ENCODE results near the gene IL12RB2. TPM values are rescaled to one million over a fixed set of nuclear protein-coding genes. Genes with fewer than 3 reads are reported as not detected.
"Not testable (repeated sequence)": the region's sequence is repeated elsewhere in the genome, so short reads cannot be mapped to it uniquely, and the experiment has no call there.

The IL12RB2 gene
- polyA plus RNA-seq, 4 donors = 0.40 to 0.73 (median 0.51) TPM

DNA sequence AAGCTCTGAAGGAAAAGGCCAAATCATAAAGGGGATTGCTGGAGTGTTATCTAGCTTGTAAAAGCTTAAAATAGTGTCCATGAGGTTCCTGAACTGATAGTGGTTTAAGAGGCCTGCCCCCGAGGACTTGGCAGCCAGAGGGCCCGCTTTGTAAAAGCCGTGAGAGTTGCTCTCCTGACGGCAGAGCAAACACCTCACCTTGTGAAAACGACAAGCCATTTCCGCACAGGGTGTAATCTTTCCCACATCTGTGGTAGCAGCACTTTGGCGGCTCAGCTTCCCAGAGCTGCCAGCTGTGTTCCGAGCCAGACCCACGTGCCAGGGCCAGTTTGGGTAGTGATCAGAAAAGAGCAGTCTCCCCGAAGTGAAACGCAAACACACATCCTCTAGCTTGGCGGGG, 85.6 kb downstream of the IL12RB2 start:
- no peak for DNase-seq (ENCODE audit: low read depth in 4 of 4, low spot score in 3 of 4)

DNA sequence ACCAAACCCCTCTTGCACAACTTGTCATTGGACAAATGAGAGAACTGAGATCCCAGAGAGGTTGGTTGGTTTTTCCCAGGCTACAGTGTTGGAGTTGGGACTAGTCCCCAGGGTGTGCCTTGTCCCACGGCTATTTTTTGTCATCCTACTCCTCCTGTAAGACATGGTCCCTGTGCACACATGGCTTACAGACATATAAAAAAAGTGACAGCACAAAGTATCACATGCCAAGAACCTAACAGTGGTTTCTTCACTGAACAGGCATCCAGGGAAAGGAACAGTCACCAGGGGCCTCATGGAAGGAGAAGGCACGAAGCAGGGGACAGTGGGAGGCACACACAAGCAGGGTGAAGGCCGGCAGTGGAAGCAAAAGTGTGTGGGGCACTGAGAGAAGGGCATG, 86.1 kb downstream of the IL12RB2 start:
- no peak for DNase-seq (ENCODE audit: low read depth in 4 of 4, low spot score in 3 of 4)

DNA sequence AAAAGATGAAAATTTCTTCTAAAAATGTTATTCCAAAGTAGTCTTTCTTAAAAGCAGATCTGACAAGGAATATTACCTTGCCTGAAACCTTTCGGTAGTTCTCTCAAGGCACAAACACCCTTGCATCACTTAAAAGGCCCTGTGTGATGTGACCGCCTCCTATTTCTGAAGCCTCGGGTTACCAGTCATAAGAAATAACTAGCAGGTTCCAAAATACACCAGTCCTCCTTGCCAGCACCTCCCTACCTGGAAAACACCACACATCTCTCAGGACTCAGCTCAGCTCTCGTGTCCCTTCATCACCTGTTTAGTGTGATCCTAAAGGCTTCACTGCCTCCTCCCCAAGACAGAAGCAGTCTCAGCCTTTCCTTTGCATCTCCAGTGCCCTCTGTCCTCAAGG, 86.9 kb downstream of the IL12RB2 start:
- no peak for DNase-seq (ENCODE audit: low read depth in 4 of 4, low spot score in 3 of 4)

DNA sequence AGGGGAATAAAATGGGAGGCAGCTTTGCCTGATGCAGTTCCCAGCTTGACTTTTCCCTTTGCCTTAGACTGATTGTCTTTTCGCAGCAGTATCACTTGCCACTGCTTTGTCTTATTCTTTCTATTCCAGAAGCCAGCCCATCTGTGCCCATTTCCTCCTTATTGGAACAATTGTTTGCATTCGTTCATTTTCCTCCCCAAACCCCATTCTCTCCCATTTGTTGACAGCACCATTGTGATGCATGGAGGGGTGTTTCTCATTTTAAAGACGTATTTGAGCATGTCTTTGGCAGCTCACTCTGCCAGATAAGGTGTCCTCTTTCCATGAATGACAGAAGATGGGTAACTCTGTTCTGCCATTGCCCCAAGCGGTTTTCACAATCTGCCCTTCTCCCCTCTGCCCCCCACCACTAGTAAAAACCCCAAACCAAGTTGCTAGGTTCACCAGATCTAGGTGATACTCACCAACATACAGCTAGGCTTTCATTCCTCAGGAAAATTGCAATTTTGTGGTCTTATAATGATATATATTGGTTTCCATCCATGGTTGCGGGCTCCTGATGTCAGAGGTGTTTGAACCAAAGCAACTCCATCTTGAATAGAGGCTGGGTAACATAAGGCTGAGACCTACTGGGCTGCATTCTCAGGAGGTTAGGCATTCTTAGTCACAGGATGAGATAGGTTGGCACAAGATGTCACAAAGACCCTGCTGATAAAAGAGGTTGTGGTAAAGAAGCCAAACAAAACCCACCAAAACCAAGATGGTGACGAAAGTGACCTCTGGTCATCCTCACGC, 91.7 kb downstream of the IL12RB2 start:
- no peak for DNase-seq (ENCODE audit: low read depth in 4 of 4, low spot score in 3 of 4)

DNA sequence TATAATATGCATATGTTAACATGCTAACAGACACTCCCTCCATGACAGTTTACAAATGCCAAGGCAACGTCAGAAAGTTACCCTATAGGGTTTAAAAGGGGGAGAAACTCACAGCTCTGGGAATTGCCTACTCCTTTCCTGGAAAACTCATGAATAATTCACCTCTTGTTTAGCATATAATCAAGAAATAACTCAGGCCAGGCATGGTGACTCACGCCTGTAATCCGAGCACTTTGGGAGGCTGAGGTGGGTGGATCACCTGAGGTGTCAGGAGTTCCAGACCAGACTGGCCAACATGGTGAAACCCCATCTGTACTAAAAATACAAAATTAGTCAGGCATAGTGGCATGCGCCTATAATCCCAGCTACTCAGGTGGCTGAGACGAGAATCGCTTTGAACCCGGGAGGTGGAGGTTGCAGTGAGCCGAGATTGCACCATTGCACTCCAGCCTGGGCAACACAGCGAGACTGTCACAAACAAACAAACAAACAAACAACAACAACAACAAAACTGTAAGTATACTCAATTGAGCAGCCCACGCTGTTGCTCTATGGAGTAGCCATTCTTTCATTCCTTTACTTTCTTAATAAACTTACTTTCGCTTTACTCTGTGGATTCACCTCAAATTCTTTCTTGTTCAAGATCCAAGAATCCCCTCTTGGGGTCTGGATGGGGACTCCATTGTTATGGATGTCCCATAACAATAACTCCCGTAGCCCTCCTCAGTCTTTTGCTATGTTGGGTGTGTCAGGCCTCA, 92.5 kb downstream of the IL12RB2 start:
- not testable (repeated sequence) for DNase-seq (ENCODE audit: low read depth in 4 of 4, low spot score in 3 of 4)

DNA sequence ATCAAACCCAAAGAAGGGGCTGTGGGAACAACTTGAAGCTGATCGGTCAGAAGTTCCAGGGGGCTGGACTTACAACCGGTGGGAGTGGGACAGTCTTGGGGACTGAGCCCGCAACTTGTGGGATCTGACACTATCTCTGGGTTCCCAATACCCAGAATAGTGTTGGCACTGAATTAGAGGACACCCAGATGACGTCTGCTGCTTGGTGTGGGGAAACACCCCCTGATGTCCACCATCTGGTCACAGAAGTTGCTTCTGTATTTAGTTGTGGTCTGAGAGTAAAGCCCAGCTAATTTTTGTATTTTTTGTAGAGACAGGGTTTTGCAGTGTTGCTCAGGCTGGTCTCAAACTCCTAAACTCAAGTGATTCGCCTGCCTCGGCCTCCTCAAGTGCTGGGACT, 93.8 kb downstream of the IL12RB2 start:
- DNase-seq (ENCODE audit: low read depth in 4 of 4, low spot score in 3 of 4) = no peak

DNA sequence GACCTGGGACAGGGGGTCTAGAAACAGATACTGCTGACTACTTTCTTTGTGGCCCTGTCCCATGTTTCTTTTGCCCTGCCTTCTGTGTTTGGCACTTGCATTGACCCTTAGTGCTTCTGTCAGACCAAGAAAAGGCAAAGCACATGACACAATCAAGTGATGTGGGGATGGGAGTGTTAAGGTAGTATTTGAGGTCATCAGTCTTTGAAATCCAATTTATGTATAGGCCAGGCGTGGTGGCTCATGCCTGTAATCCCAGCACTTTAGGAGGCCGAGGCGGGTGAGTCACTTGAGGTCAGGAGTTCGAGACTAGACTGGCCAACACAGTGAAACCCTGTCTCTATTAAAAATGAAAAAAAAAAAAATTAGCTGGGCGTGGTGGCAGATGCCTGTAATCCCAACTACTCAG, 96.5 kb downstream of the IL12RB2 start:
- no peak for DNase-seq (ENCODE audit: low read depth in 4 of 4, low spot score in 3 of 4)

DNA sequence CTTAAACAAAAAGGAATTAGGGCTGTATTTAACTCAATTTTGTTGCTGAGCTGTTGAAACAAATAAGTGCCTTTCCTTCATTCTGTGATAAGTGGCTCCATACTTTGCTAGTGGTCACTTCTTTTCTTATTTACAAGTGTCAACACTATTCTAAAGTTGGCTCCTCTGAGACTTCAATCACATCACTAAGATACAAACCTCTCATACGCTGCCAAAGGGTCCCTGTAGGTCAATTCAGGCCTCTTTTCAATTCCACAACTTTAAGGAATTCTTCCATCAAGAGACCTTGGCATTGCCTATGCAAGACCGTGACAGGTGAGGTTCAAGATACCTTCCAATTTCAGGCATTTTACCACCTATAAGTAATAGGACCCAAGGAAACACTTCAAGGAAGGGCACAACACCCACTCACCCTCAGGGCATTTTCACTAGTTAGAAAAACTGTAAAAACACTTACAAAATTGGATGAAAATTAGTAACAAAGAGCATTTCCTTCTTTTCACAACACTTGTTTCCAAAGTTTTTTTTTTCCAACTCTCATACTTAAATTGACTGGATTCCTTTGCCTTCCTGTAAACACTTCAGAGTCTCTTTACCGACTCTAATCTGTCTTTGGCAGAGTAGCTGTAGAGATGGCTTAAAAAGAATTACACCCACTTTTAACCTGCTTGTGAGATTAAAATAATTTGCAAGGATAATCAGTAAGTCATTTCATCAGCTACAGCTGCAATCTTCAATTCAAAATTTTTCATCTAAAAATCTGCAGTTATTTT, 98.0 kb downstream of the IL12RB2 start:
- no peak for DNase-seq (ENCODE audit: low read depth in 4 of 4, low spot score in 3 of 4)

DNA sequence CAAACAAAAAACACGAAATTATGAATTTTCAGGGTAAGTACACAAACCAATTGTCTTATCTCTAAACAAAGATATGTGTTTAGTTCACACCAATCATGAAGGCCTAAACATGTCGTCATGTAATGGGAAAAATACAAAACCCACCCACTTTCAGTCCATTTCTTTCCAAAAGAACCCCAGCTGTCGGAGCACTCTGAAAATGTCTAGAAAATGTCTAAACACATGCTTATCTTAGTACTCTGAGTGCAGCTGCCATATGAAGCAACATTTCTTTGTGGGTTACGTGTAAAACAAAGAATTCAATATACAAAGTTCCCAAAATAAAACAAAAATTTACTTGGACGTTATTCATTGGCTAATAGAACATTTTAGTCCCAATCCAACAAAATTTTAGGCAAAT, 99.8 kb downstream of the IL12RB2 start:
- no peak for DNase-seq (ENCODE audit: low read depth in 4 of 4, low spot score in 3 of 4)

DNA sequence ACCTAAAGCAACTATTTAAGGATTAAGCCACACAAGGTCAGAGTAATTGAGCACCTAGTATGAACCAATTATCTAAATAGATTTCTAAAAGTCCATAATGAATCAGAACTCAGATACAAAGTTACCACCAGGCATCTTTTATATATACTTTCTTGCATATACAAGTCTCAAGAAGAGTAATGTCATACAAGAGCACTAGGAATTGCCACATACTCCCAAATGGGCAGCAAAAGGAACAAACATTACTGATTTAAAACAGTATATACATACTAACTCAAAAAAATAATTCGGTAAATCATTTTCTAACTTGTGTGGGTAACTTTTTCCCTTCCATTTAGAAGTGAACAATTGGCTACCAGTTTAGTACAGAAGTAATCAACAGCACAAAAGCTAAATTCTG, 100.5 kb downstream of the IL12RB2 start:
- DNase-seq (ENCODE audit: low read depth in 4 of 4, low spot score in 3 of 4) = no peak

DNA sequence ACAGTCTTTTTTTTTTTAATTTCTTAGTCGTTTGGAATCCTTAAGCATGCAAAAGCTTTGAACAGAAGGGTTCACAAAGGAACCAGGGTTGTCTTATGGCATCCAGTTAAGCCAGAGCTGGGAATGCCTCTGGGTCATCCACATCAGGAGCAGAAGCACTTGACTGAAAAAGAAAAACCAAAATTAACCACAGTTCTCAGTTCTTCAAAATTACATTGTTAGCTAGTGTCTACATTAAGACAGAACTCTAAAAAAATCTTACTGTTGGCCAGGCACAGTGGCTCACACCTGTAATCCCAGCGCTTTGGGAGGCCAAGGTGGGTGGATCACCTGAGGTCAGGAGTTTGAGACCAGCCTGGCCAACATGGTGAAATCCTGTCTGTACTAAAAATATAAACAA, 105.4 kb downstream of the IL12RB2 start:
- not testable (repeated sequence) for DNase-seq (ENCODE audit: low read depth in 4 of 4, low spot score in 3 of 4)

DNA sequence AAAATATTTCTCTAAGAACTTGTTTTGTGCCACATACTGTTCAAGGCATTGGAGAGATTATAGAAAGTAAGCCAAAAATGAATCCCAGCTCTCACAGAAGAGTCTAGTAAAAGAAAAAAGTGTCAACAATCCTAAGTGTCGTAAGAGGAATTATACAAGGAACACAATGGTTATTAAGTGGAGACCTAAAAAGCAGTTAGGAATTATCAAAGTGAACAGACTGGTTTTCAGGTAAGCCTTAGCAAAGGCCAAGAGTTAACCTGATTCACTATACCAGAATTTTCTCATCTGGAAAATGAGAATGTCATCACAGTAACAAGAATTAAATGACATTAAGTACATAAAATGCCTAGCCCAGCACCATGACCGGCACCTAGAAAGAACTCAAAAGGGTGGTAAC, 106.9 kb downstream of the IL12RB2 start:
- no peak for DNase-seq (ENCODE audit: low read depth in 4 of 4, low spot score in 3 of 4)

DNA sequence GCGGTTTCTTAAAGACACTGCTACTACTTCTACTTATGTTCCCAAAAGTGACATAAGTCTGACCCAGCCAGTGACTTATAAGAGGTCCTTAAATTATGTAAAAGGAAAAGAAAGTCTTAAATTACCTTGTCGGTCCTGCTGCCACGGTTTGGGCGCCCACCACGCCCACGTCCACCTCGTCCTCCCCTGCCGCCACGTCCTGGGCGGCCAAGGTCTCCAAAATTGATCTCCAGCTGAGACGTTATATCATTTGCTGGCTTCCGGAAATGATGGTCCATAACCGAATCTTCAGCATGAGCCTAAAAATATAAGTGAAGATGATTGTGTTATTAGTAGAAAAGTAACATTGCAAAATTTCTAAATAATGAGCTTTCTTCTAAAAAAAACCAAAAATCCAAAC, 107.4 kb downstream of the IL12RB2 start:
- DNase-seq (ENCODE audit: low read depth in 4 of 4, low spot score in 3 of 4) = no peak

DNA sequence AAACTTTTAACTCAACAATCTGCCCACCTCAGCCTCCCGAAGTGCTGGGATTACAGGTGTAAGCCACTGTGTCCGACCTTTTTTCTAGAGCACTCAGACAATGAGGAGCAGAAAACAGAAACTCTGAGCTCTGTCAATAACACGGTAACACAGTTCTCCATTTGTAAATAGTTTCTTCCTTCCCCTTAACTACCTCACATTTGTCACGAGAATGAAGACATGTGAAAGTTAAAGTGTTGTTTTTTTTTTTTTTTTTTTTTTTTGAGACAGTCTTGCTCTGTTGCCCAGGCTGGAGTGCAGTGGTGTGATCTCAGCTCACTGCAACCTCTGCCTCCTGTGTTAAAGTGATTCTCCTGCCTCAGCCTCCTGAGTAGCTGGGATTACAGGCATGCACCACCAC, 110.1 kb downstream of the IL12RB2 start:
- DNase-seq (ENCODE audit: low read depth in 4 of 4, low spot score in 3 of 4) = not testable (repeated sequence)

DNA sequence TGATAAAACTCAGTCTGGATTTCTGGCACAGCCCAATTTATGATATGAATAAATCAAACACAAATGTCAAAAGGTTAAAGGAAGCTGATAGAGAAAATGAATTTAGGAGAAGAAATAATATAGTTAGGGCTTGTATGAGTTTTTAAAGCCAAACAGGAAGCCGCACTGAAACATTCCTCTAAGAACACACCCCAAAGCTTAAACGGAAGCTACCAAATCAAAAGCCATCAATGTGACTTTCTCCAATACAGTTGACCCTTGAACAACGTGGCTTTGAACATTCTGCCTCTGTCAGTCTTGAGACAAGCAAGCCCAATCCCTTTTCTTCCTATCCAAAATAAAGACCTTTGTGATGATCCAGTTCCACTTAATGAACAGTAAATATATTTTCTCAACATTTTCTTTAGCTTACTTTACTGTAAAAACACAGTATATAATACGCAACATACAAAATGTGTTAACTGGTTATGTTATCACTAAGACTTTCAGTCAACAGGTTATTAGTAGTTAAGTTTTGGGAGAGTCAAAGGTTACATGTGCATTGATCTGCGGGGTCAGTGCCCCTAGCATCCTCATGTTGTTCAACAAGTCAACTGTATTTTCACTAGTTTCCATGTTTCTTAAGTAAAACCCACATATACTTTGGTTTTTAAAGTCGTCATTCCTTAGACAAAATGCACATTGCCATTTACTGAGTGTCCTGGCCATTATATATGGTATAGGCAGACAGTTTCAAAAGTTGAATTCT, 111.3 kb downstream of the IL12RB2 start:
- DNase-seq (ENCODE audit: low read depth in 4 of 4, low spot score in 3 of 4) = no peak

DNA sequence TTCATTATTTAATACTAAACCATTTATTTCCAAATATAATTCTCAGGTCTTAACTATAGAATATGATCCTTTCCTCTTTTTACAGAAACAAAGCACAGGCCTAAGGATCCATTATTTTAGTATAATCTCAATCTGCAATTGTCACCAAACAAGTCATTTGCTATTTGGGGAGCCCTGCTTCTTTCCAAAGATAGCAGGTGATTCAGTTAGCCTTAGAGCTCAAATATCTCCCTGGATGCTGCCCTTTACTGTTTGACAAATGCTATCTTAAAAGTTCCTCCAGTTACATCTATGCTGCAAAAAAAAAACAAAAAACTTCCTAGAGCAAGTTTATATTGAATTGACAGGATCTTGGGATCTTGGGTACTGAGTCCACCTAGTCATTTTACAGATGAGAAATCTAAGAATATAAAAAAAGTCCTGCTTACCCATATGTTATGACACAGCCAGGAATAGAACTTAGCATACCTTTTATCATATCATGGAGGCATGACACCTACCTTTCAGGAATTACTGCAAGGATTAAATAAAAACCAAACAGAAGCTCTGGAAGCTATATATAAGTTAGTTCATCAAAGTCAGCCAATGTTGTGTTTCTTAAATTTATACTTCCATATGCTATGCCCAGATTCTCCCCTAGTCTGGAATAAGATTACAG, 113.3 kb downstream of the IL12RB2 start:
- no peak for DNase-seq (ENCODE audit: low read depth in 4 of 4, low spot score in 3 of 4)

DNA sequence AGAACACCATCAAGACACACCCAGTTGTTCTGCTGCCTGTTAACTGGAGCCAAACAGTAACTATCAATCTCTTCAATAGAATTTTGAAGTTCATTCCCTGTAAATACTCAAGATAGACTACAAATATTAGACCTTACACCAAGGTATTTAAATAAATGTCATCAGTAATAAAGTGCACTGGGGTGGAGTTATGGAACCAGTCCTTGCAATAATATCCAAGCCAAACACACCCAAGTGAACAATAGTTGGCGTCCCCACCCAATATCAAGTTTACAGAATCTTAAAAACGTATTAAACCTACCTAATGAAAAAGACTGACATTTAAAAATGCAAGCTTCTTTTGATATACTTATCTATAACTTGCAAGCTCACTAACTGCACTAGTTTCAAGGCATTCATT, 119.8 kb downstream of the IL12RB2 start:
- no peak for DNase-seq (ENCODE audit: low read depth in 4 of 4, low spot score in 3 of 4)

DNA sequence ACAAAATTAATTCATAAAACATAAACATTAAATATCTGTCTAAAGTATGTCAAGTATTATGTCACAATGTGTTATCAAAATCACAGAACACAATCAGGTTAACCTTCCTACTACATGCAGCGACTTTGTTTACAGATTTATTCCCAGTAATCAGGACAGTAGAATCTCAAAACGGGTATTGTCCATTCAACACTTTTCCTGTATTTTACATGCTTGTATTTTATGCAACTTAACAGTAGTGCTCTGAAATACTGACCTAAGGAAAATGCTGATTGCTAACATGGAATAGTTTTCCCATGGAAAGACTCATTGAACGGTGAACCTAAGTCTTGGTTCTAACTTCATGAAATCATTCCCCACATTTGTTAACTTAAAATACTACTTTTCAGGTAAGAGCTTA, 120.3 kb downstream of the IL12RB2 start:
- no peak for DNase-seq (ENCODE audit: low read depth in 4 of 4, low spot score in 3 of 4)

DNA sequence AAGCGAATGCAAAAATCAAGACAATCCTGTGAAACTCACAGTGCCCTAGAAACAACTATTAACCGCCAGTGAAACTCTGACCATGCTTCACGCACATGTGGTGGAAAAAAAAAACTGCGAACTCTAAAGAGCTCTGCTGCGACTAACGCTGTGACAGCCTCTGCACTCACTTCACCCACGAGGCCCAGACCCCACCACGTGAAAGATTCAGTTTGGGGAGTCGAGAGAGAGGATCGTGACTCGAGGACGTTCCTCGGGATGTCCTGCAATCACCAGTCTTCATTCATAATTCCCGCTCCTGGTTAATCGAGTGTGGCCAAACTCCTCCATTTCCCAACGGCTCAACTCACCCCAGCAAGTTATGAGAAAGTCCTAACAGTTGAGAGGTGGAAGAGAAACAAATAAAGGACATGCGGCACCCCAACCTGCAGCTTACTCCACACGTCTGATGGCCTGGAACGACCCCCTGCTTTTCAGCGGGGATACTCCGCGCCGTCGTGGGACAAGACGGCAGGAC, 121.4 kb downstream of the IL12RB2 start:
- peak in 1 of 4 donors; percentile 25 for DNase-seq (ENCODE audit: low read depth in 4 of 4, low spot score in 3 of 4)
